A549 (cell line): Measurements from ENCODE around the gene HOXA10.

Experiments
- MAX ChIP-seq: IDR thresholded peaks from 2 replicates; pipeline ENCODE4 v1.6.1; 2012
- MAZ ChIP-seq: fragments of 150-350 bp; IDR thresholded peaks from 2 replicates; pipeline ENCODE4 v1.6.1; 2014; ENCODE audit warnings: antibody characterized with exemption, low read depth, low read length, borderline replicate concordance
- TF ChIP-seq, protein P1 (sequence below): fragments of 250-450 bp; sonication (Bioruptor Pico); IDR thresholded peaks from 2 replicates; pipeline ENCODE4 v1.5.0; 2021; ENCODE audit warnings: mild to moderate bottlenecking, moderate library complexity, borderline replicate concordance

DNA sequence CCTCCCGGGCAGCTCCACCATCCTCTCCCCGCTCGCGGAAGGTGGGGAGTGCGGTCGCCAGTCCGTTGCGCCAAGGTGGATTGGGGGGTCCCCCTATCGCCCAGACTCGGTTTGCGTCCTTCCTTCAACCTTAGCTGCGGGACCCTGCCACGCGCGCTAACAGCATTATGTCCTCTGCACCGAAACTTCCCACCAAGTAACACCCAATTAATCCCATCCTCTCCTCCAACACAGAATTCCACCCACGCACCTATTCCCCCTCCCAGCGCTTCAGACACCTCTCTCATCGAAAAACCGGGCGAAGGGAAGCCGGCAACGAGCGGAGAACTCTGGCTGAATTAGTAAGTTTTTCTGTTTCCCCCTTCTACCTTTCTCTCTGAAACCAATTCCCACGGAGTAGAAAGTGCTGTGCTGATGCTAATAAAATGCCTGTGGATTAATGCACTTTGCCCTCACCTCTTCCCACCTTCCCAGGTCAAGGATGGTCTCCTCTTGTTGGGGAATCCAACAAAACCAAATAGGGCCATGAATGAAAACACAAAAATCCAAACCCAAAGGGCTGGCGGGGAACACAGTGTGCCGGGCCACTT, 22.7 kb downstream of the HOXA10 start:
- TF ChIP-seq, protein P1, sequence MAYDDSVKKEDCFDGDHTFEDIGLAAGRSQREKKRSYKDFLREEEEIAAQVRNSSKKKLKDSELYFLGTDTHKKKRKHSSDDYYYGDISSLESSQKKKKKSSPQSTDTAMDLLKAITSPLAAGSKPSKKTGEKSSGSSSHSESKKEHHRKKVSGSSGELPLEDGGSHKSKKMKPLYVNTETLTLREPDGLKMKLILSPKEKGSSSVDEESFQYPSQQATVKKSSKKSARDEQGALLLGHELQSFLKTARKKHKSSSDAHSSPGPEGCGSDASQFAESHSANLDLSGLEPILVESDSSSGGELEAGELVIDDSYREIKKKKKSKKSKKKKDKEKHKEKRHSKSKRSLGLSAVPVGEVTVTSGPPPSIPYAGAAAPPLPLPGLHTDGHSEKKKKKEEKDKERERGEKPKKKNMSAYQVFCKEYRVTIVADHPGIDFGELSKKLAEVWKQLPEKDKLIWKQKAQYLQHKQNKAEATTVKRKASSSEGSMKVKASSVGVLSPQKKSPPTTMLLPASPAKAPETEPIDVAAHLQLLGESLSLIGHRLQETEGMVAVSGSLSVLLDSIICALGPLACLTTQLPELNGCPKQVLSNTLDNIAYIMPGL = no peak
- TF ChIP-seq MAX = no peak
- TF ChIP-seq MAZ = no peak
